GM18870 (cell line): ENCODE measurements around the gene OR6N2.

Source experiments
- ATAC-seq: cut with Tn5 transposase; IDR thresholded peaks from one replicate; pipeline ENCODE4 v1.9.1; 2021; ENCODE audit warnings: moderate library complexity; ENCODE audit not compliant: unreplicated experiment

Gene OR6N2, protein sequence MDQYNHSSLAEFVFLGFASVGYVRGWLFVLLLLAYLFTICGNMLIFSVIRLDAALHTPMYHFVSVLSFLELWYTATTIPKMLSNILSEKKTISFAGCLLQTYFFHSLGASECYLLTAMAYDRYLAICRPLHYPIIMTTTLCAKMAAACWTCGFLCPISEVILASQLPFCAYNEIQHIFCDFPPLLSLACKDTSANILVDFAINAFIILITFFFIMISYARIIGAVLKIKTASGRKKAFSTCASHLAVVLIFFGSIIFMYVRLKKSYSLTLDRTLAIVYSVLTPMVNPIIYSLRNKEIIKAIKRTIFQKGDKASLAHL

DNA sequence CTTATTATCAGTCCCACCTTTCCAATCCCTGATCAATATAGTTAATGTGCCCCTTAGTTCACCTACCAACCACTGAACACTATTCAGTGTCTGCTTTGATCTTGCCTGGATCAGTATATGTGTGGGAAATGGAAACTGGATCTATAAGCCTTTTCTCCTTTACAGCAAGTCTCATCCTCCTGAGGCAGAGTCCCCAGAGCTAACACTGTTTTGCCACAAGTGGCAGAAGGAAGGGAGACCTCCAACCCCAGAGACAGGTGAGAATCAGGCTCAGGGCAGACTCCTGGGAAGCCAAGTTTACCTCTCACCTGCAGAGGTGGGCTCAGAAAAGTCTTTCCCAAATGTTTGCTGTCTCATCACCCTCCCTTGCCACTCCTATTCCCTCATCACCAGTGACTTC, at the start of gene OR6N2:
Gene OR6N2, minus strand, starts transcription at position 101 of the 400 bp plus-strand sequence. CDS start 3,569 bp downstream, outside the sequence.
- no peak for ATAC-seq

GRCh38 chr1:158830074-158830677, 49.2 kb upstream of the OR6N2 start:
- ATAC-seq = peak; percentile 57

GRCh38 chr1:158821723-158822122, 40.7 kb upstream of the OR6N2 start:
- ATAC-seq = no peak

- ATAC-seq = peak; percentile 93
Observed at GRCh38 chr1:158819461-158820443, 38.7 kb upstream of the OR6N2 start.

GRCh38 chr1:158818975-158819431, 38.0 kb upstream of the OR6N2 start:
- ATAC-seq = no peak

GRCh38 chr1:158818560-158818959, 37.6 kb upstream of the OR6N2 start:
- no peak for ATAC-seq

DNA sequence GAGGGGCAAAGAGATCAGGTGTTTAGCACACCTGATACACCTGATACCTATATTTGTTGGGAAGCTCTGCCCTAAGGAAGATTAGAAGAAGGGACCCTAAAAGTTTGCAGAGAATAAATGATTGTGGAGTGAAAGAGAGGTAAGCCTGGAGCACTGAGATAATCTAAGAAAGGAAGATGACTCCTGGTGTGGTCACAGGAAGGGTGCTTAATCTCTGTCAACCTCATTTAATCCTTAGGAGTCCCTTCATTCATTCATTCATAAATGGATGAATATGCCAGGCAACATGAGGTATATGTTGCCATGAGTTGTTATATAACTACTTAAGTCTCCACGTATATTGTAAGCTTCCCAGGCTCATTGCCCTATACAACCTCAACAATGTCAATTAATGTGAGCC, 34.0 kb upstream of the OR6N2 start:
- no peak for ATAC-seq

- ATAC-seq = no peak
Observed at GRCh38 chr1:158813164-158813563, 32.2 kb upstream of the OR6N2 start.

GRCh38 chr1:158812336-158812735, 31.3 kb upstream of the OR6N2 start:
- no peak for ATAC-seq

DNA sequence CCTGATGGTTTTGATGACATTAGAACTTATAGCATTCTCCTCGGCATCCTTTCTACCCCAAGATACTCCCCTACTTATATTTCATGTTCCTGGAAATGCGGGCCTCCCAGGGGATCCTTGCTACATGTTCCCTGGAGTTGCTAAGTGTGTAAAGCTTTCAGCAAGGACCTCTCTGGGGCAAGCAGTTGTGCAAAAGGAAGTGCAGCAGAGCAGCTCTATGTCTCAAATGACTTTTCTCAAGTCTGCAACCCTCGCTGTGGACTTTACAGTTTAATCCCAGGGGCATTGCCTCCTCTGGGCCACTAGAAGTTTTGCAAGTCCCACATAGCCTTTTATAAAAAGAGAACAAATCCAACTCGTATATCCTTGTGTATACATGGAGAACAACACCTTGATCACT, 29.3 kb upstream of the OR6N2 start:
- ATAC-seq = no peak

GRCh38 chr1:158809862-158810261, 28.9 kb upstream of the OR6N2 start:
- no peak for ATAC-seq

GRCh38 chr1:158809256-158809655, 28.3 kb upstream of the OR6N2 start:
- no peak for ATAC-seq

DNA sequence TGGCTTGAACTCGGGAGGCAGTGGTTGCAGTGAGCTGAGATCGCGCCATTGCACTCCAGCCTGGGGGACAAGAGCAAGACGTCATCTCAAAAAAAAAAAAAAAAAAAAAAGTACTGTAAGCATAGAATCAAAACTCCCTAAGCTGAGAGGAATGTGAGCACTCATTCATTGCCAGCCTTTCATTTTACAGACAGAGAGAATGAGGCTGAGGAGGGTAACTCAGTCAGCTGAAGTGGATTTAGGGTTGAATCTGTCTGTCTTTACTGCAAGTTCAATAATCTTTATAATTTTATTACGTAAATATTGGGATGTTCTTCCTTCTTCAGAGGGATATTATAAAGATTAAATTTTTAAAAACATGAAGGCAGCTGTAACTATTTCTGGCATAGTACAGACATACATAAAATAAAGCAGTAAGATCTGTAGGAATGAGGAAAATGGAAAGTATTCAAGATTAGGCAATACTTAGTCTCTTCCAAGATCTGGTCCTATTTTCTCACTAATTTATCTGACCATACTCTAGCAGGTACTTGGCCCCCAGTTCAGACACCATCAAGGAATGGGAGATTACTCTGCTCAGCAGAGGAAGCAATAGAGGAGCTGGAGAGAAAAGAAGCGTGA, 26.0 kb upstream of the OR6N2 start:
- no peak for ATAC-seq

DNA sequence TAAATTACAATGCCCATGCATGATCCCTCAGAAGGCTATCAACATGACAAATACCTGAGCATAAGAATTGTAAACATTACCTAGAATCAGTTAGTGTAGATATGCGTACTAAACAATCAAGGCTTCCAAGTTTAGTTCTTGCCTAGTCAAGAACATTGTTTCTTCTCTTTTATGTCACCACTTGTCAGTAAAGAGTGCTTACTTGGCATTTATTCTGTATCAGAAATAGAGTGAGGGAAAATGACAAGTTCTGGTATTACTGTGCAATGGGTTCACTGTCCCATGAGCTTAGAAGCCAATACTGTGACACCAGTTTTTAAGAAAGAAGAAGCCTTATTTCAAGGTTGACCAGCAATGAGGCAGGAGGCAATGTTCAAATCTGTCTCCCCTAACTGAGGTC, 22.7 kb upstream of the OR6N2 start:
- no peak for ATAC-seq

- no peak for ATAC-seq
Observed at GRCh38 chr1:158801396-158801795, 20.4 kb upstream of the OR6N2 start.

- ATAC-seq = no peak
Observed at GRCh38 chr1:158800526-158800925, 19.5 kb upstream of the OR6N2 start.

- no peak for ATAC-seq
Observed at GRCh38 chr1:158799689-158800088, 18.7 kb upstream of the OR6N2 start.

GRCh38 chr1:158798531-158798930, 17.5 kb upstream of the OR6N2 start:
- no peak for ATAC-seq

DNA sequence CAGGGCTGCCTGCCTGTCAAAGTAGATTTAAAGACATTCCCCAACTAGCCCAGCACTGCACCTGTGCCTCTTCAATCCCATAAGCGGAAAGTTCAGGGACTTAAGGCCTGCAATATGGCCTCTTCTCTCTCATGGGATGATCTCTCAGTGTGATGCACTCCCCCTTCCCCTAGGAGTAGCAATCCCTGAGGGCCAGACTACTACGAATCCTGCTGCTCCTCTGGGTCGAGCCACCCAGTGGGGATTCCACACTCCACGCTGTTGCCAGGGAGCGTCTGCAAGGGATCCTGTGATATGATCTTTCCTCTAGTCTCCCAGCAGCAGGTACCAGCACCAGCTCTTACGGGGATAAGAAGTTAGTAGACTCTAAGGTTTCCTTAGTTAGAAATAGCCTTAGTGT, 13.2 kb upstream of the OR6N2 start:
- no peak for ATAC-seq

- ATAC-seq = no peak
Observed at GRCh38 chr1:158793604-158794003, 12.6 kb upstream of the OR6N2 start.
